ENCODE data around the gene KATNAL1. TPM values are rescaled to one million over a fixed set of nuclear protein-coding genes. Genes with fewer than 3 reads are reported as not detected.

Gene KATNAL1
- total RNA-seq, 1 experiment from 2014 or later = 11.2 TPM

DNA sequence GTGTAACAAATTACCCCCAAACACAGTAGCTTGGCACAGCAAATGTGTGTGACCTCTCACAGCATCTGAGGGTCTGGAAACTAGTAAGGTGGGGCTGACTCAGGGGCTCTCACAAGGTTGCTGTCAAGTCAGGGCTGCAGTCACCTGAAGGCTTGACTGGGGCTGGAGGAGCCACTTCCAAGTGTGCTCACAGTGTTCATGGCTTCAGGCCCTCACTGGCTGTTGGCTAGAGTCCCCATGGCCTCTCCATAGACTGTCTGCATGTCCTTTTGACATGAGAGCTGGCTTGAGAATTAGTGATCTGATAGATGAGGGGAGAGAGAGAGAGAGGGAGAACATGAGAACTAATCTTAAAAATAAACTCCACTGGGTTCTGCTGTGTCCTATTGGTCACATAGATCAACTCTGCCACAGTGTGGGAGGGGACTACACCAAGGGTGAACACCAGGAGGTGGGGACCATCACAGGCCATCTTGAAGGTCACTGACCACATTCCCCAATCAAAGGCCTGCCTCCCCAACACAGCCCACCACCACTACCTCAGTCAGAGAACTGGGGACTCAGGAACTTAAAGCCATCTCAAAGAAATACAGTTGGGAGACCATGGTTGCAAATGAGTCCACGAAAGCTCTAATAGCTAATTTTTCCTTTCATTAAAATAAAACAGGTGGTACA lies 38.2 kb upstream of the KATNAL1 start:
- H3K23ac ChIP-seq (ENCODE audit: insufficient read length, low read depth, low read length) = no peak overlapping the region

More for the DNA sequence above, 38.2 kb upstream of the KATNAL1 start:
- no peak overlapping the region for H2BK20ac ChIP-seq (ENCODE audit: low read depth, low read length, poor library complexity, severe bottlenecking)
- H3K4me1 ChIP-seq (ENCODE audit: insufficient read depth, low read length) = no peaks in the 10 kb centered on the region
- H3K4me2 ChIP-seq (ENCODE audit: insufficient read depth, insufficient read length, low read length) = no peak overlapping the region
- Mint-ChIP-seq H3K4me1 (peaks cover 0 to 4% of the 10 kb centered on the region in 2 experiments; a peak in 1 of 4 replicates), H3K9me3 (no peaks in the 10 kb centered on the region), H3K36me3 (ENCODE audit: insufficient read depth in 1 of 3, low read depth in 3 of 3) (no peaks in the 10 kb centered on the region), H3K4me3 (no peak overlapping the region), H3K27ac (no peak overlapping the region), H3K27me3 (ENCODE audit: low read depth) (no peaks in the 10 kb centered on the region)
- no peak overlapping the region for H4K91ac ChIP-seq (ENCODE audit: insufficient read length, low read depth, low read length)
- H4K8ac ChIP-seq (replicated peaks; ENCODE audit: insufficient read length, low read depth, low read length) = no peak overlapping the region
- H2BK15ac ChIP-seq (ENCODE audit: low read depth, low read length) = no peak overlapping the region
- no peak for DNase-seq
- no peak overlapping the region for H3K9ac ChIP-seq (ENCODE audit: extremely low read depth, insufficient read length, low read length)
- no peak overlapping the region for H2AFZ ChIP-seq (ENCODE audit: low read length)
- no peak overlapping the region for H2AK5ac ChIP-seq (ENCODE audit: insufficient read length, low read length)
- no CpG with 5 or more reads among the region's 1 CpG for WGBS (ENCODE audit: extremely low coverage, insufficient read length, low lambda C conversion rate)
- H3K56ac ChIP-seq (ENCODE audit: insufficient read length, low read depth, low read length) = no peak overlapping the region
- no peak overlapping the region for H3K18ac ChIP-seq (ENCODE audit: insufficient read length, low read depth, low read length)
- no peaks in the 10 kb centered on the region for H3K23me2 ChIP-seq (ENCODE audit: insufficient read length, low read depth, low read length, poor library complexity, severe bottlenecking)
- H3K79me1 ChIP-seq (ENCODE audit: insufficient read depth, low read depth, low read length, poor library complexity, severe bottlenecking) = no peaks in the 10 kb centered on the region
- no peak overlapping the region for H2BK12ac ChIP-seq (ENCODE audit: insufficient read length, low read depth, low read length)
- no peak overlapping the region for H2BK120ac ChIP-seq (ENCODE audit: low read depth, low read length, poor library complexity, severe bottlenecking)
- H3K79me2 ChIP-seq (ENCODE audit: insufficient read depth, low read length) = no peaks in the 10 kb centered on the region
- TF ChIP-seq, protein P1, sequence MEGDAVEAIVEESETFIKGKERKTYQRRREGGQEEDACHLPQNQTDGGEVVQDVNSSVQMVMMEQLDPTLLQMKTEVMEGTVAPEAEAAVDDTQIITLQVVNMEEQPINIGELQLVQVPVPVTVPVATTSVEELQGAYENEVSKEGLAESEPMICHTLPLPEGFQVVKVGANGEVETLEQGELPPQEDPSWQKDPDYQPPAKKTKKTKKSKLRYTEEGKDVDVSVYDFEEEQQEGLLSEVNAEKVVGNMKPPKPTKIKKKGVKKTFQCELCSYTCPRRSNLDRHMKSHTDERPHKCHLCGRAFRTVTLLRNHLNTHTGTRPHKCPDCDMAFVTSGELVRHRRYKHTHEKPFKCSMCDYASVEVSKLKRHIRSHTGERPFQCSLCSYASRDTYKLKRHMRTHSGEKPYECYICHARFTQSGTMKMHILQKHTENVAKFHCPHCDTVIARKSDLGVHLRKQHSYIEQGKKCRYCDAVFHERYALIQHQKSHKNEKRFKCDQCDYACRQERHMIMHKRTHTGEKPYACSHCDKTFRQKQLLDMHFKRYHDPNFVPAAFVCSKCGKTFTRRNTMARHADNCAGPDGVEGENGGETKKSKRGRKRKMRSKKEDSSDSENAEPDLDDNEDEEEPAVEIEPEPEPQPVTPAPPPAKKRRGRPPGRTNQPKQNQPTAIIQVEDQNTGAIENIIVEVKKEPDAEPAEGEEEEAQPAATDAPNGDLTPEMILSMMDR (conservative IDR thresholded peaks at IDR 0.05) = no peak
- no peaks in the 10 kb centered on the region for H3K9me3 ChIP-seq (ENCODE audit: control insufficient read depth, low read depth, low read length)
- H4K5ac ChIP-seq (ENCODE audit: insufficient read length, low read depth, low read length) = no peak overlapping the region
- H4K20me1 ChIP-seq (ENCODE audit: control insufficient read depth, insufficient read depth, insufficient read length) = no peaks in the 10 kb centered on the region
- H3K4ac ChIP-seq (ENCODE audit: low read depth, low read length) = no peak overlapping the region
- no peak overlapping the region for H3K27ac ChIP-seq (ENCODE audit: insufficient read length, low read depth, low read length)
- H3K27me3 ChIP-seq (ENCODE audit: insufficient read depth, low read length) = no peaks in the 10 kb centered on the region
- H2BK5ac ChIP-seq (ENCODE audit: insufficient read length, low read length) = no peak overlapping the region
- no peak overlapping the region for H3K14ac ChIP-seq (ENCODE audit: insufficient read depth, low read length)
- H3T11ph ChIP-seq (ENCODE audit: low read length) = no peak overlapping the region
